ENCODE data around the gene TPK1.
"Not testable (repeated sequence)": the region's sequence is repeated elsewhere in the genome, so short reads cannot be mapped to it uniquely, and the experiment has no call there.

TPK1 gene

DNA sequence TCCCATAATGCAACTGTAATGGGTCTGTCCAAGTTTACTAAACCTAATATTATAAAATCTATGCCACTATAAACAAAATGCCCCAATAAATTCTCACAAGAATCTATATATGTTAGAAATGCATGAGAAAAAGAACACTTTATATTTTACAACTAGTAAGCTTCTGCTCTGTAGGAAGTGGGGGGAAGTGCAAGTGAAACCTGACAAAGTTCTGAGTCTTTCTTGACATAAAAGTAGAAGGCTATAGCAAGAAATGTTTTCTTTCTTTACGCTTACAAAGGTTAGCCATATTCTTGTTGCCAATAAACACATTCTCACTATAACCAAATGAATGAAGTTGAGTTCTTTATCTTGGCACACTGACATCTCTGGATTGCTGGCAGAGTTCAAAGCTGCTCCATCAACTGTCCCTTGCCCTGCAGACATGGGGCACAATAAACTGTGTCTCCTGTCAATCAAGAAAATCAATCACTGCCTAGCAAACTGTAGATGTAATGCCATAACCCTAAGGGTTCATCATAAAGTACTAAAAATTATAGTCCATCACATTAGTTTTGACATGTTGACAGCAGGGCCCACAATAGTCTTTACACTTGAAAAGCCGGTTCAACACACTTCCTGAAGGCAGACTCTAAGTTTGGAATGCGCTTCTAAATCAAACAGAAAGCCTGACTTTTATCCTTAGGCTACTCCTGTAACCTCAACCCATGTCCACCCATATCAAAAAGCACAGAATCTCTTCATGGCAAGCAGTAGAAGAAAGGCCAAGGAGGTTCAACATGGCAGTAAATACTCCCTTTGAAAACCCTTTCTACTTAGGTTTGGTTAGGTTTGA, 58.6 kb downstream of the TPK1 start:
- no peak for DNase-seq

DNA sequence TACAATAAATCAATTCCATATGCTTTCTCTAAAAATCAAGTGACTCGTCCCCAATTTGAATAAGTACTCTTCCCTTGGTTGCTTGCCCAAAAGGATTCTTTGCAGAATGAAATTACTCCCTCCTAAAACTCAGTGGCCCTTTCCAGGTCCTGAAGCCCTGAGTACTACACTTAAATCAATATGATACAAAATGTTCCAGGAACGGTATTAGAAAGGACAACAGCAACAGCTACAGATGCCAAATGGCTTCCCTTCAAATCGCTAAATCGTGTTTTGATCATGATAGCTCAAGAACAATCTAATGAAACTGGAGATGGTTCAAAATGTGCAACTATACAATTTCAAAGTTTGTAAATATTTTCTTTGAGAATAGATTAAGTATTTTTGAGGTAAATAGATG, 59.4 kb downstream of the TPK1 start:
- DNase-seq: no peak

DNA sequence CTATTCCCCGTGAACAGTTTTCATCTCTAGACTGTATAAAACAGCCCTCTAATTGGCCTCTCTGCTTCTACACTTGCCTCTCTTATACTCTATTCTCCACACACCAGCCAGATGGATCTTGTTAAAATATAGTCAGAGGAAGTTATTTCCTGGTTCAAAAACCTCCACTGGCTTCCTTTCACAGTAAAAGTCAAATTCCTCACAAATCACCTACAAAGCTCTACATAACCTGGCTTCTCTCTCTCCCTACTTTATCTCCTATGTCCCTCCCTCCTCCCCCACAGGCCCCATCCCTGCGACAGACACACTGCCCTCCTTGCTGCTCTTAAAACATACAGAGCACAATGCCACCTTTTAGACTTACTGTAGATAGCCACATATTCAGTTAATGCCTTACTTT, 60.1 kb downstream of the TPK1 start:
- no peak for DNase-seq

DNA sequence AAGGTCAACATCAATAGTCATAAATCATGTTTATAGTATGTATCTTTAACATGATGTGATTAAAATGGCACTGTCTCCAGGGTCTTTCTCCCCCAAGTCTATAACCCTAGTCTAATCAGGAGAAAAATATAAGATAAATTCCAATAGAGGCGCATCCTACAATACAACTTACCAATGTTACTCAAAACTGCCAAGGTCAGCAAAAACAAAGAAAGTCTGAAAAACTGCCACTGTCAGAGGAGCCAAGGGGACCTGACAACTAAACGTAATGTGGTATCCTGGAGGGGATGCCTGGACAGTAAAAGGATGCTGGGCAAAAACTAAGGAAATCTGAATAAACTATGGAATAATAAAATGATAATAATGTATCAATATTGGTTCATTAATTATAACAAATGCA, 63.9 kb downstream of the TPK1 start:
- DNase-seq: no peak

DNA sequence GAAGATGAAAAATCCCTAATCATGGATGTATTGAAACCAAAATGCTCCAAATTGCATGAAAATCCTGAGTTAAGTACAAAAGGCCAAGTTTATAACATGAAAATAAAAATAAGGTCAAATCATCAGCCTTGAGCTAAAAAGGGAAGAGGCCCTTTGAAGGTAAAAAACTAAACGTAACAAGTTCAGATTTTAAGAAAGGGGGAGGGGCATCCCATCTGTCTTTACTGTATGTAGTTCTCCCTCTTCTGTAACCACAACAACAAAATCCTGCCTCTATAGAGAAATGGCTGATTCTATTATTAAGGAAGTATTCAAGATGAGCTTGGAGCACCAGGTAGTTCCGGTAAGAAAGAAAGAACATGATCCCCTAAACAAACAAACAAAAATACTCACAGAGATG, 64.7 kb downstream of the TPK1 start:
- DNase-seq: no peak

DNA sequence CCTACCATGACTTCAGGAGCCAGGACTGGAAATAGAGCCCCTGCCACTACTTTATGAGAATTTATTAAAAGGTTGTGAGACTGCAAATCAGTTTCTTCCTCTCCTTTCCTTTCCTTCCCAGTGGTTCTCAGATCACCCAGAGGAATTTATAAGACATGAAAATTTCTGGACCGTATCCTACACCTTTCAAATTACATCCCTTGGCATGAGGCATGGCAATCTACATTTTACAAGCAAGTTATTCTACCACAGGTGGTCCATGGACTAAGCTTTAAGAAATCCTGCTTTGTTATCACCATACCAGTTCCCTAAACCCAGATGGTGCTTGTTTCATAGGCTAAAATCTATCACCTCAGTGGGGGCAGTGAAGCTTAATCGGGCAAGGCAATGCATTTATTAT, 66.5 kb downstream of the TPK1 start:
- DNase-seq: no peak

DNA sequence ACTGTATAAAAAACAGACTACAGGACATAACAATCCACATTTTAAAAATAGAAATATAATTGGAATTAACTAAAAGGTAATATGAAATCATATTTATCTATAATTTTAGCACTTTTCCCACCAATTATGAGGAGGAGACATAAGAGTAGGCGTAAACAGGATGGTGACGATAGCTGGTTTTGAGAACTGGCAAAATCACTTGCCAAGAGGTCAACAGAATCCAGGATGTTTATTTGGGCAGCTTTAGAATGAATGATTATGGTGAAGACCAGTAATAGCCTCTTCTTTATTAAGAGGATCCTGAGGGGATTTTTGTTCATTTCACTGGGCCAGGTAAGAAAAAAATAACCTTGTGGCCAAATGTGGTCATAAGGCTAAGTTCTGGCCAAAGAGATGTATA, 67.2 kb downstream of the TPK1 start:
- no peak for DNase-seq

DNA sequence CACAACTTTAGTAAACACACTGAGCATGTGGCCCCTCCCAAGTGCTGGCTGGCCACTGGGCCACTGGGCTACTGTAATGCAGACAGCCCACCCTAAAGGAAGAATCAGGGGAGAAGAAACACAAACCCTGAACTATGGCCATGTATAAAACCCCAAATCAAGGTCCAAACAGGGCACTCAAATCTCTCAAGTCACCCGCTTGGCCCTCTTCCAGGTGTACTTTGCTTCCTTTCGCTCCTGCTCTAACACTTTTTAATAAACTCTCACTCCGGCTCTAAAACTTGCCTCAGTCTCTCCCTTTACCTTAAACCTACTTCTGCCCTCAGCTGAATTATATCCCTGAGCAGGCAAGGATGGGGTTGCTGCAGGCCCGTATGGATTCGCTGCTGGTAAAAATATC, 72.6 kb downstream of the TPK1 start:
- DNase-seq: no peak

DNA sequence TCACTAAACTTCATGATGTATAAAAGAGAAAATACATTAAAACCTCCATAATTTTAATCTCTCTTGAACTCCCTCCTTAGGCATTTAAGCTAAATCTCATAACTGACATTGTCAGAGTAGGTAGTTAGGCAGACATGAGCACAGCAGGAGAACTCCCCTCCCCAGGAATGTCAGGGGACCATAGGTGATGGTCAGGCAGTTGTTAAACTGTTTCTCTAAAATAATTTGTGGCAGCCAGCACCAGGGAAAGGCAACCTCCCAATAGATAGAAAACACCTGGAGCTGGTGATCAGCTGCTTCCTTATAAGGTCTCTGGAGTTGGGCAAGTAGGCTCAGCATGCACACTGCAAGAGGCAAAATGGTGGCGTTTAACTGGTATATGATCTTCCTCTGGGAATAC, 73.0 kb downstream of the TPK1 start:
- DNase-seq: no peak

DNA sequence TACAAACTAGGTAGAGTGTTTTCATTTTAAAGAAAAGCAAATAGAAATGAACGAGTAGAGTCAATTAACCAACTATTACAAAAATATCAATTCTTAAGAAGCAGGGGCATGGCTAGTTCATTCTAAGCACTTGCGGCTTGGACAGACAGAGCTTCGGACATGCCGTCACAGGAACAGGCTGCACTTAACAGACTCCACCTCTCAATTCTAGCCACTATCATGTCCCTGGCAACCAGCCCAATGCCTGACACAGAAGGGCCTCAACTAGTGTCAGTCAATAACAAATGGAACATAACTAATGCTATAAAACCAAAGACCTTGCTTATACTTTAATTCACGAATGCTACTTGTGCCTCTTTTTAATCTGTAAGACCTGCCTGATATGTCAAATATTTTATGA, 74.4 kb downstream of the TPK1 start:
- no peak for DNase-seq

DNA sequence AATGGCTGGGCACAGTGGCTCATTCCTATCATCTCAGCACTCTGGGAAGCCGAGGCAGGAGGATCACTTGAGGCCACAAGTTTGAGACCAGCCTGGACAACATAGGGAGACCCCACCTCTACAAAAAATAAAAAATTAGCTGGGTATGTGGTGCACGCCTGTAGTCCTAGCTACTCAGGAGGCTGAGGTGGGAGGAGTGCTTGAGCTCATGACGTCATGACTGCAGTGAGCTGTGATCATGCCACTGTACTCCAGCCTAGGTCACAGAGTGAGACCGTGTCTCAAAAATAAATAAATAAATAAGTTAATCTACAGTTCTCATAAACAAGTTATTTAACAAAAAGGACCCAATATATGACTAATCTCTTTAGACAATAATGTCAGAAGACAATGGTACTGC, 76.2 kb downstream of the TPK1 start:
- DNase-seq: no peak

DNA sequence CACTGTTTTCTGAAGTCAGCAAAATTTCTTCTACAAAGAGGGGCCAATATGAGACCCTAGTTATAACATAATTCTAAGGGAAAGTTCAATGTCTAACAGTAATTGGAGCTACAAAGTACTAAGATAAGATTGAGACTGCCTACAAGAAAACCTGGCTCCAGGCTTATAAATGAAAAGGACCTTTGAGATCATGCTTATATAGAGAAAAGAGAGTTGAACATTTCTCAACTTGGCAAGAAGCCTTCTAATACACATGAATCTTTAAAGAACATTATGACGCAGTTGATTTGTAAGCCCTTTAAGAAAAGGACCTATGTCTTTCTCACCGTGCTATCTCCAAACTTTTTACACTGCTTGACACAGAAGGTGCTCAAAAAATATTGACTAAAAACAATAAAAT, 87.9 kb downstream of the TPK1 start:
- DNase-seq: no peak

DNA sequence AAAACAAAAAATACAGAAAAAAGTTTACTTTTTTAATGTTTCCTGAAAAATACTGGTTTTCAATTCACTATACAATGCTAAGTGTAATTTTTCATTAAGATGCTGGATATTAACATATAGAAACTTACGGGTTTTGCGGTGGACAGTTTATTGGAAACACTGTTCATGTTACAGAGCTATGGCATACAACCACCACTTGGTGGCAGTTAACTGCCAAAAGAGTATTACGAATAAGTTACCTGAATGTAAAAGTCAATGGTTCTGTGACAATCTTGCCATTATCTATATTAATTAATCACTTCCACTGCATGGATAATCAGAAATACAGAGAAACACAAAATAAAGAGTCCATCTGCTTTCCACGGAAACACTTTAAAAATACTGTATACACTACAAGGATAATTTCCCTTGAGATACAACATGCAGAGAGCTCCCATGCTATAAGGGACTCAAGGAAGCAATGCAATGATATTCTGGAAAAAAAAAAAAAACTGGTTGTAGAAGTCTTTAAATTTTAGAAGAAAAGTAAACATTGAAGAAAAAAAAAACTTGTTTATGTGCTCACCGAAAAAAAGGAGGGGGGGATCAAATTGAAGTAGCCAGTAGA, 97.0 kb downstream of the TPK1 start:
- DNase-seq: peak; percentile 34

DNA sequence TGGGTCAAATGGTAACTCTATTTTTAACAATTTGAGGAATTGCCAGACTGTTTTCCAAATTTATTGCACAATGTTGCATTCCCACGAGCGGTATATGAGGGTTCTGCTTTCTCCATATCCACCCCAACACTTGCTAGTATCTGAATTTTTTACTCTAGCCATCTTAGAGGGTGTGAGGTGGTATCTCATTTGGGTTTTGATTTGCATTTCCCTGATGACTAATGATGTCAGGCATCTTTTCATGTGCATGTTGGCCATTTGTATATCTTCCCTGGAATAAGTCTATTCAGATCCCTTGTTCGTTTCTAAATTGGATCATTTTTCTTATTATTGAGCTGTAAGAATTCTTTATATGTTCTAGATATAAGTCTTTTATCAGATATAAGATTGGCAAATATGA, 97.7 kb downstream of the TPK1 start:
- no peak for DNase-seq

DNA sequence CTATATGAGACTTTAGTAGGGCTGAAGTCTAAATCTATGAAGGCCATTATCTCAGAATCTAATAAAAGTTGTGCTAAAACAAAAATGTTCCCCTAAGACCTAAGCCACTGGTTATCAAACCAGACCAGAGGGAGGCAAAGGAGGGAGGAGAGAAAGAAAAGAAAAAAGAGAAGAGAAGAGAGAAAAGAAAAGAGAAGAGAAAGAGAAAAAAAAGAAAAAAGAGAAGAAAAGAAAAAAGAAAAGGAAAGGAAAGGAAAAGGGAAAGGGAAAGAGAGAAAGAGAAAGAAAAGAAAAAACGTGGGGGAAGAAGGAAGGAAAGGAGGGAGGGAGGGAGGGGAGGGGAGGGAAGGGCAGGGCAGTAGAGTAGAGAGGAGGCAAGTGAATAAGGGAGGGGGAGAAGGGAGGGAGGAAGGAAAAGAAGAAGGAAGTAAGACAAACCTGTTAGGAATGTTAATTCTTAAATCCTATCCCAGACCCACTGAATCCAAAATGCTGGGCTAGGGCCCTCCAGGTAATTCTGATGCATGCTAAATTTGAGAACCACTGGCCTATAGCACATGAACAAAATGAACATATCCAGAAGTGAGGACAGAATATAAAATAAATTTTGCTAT, 98.9 kb downstream of the TPK1 start:
- no peak for DNase-seq

DNA sequence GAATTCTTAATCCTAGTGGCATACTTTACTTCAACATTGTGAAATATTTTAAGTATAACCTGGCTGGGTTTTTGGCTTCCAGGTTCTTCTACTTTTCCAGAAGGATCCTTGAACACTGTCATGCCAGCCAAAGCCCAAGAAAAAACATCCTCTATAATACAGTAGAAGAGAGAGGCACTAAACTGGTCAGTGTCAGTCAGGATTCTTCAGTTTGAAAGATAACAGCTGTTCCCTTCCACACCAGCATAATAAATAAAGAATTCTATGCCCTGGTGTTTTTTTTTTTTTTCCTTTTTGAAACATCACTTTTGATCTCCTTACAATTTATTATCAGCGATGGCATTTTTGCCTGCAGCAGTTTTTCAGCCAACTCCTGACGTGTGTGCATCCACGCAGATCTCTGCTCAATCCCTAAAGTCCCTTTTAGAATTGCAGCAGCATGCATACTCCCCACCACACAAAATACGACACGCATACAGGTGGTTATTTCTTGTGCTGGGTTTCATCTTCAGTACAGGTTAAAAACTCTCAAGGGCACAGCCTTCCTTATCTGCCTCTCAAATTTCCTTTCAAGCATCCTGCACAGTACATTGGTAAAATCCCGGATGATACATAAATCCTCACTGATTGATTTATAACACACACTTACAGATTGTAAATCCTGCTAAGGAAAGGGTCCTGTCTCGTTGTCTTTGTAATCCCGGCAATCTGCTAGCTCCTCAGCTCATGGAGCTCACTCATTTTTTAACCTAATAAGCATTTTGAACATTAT, 100.2 kb downstream of the TPK1 start:
- DNase-seq: no peak

DNA sequence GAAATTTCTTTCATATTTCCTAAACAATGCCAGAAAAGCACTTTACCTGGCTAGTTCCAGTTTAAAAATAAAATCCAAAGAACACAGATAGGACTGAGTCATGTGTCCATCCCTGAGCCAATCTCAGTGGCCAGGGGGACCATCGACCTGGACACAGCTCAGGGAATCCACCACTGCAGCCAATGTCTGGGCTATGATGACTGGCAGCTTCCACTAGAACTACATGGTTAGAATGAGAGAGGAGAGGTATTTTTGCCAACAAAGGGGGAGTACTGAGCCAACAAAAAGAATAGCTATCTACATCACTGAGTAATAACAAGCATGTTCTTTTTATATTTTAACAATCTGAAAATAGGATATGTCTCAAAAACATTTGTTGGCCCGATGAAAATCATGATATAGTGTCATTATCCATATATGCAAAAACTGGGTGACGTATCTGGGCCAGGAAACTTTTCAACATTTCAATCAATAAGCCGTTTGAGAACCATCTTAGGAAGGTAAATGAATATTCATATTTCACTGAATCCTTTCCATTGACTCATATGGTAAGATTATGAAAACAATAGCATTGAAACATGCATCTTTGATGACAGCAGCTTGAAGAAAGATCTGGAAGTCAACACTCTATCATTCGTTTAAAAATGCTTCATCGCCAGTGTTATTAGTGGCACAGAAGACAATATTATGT, 104.0 kb downstream of the TPK1 start:
- DNase-seq: no peak

DNA sequence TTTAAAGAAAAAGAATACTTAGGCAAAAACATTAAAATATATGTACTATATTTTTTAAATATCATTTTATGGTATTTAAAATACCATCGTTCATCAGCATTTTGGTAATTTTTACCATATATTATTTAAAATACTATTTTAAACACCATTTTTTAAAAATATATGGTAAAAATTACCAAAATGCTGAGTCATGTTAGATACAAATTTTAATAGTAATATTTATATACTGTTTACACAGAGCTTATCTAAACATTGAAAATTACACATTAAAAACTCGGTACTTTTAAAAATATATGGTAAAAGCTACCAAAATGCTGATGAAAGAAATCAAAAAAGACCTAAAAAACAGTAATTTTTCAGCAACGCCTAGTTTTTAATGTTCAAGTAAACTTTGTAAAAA, 105.6 kb downstream of the TPK1 start:
- DNase-seq: no peak

DNA sequence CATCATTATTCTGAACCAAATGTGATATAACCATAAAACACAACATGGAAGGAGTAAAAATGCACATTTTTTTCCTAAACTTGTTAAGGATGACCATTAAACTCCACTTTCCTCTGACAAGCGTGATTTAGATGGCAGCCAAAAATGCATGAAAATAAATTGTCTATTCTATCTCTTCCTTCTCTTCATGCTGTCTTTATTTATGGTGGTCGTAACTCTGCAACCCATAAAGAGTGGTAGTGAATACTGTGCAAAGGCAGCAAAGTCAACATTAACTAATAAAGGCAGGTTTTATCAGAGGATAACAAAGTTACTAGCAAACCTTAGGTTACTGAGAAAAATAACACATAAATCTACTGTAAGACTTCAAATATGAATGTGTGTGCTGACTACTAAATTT, 106.6 kb downstream of the TPK1 start:
- no peak for DNase-seq

DNA sequence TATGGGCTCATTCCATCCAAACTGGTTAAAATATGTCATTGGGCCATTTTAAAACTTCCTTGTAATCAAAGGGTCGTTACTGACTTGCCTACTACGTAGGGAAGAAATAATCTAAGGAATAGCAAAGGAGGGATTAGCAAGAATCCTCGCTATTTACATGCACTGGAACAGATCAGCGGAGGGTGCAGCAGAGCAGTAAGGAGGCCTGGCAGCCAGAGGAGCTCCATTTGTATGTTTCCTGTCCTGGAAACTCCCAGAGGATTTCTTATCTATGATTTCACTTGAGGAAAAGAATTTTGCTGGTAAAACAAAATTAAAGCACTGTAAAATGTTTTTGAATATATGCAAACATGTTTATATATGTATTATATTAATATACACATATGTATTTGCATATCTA, 107.3 kb downstream of the TPK1 start:
- no peak for DNase-seq

DNA sequence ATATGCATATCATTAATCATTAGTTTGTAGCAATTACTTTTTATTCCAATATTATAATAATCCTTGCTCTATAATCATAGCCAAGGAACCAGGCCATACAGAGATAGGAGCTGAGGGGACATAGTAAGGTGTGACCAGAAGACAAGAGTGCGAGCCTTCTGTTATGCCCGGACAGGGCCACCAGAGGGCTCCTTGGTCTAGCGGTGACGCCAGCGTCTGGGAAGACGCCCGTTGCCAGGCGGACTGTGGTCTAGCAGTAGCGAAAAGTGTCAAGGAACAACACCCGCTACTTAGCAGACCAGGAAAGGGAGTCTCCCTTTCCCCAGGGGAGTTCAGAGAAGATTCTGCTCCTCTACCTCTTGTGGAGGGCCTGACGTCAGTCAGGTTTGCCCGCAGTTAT, 109.0 kb downstream of the TPK1 start:
- not testable (repeated sequence) for DNase-seq

DNA sequence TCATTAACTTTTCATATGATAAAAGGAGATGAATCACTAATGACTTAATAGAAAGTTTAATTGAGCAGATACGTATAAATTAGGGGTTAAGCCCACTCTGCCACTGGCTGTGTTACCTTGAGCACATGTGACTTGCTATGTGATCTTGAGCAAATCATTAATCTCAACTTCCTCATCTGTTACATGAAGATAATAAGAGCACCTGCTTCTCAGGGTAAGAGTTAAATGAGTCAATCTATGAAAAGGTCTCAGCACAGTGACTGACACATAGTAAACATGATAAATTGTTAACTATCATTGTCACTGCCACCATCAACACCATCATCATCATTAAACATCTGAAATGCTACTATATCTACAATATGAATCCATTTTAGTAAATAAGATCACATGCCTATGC, 110.8 kb downstream of the TPK1 start:
- no peak for DNase-seq

DNA sequence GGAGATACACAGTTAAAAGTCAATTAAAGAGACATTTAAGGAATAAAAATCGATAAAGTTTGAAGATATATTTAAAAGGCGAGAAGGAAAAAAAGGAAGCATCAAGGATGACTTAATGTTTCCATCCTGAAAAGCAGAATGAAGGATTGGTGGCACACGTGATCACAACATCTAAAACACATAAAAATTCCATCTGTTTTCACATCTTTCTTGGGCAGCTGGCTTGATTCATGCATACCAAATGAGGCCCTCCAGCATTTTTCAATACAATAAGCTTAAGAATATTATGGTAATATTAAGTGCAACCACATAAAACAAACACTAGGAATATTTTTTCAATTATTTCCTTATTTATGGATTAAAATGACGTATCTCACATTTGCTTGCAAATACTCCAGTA, 112.6 kb downstream of the TPK1 start:
- DNase-seq: no peak
